ENCODE data around the gene RRAGC. TPM values are rescaled to one million over a fixed set of nuclear protein-coding genes. Genes with fewer than 3 reads are reported as not detected.
A peak's percentile ranks its signal among the peaks of the same experiment; 100 is the strongest.

Gene RRAGC
- polyA plus RNA-seq, 3 donors: 6.6 to 10.4 (median 8.0) TPM

- H3K4me1 ChIP-seq (ENCODE audit: control insufficient read depth in 1 of 2, insufficient read depth in 2 of 2, low read length in 2 of 2): peaks cover 15 to 18% of the 10 kb centered on the region in 2 donors
- intact Hi-C loops (cut with micrococcal nuclease): no loop called here
- H2AFZ ChIP-seq (ENCODE audit: insufficient read depth, low read depth, low read length, poor library complexity, severe bottlenecking): peak overlapping the region; percentile 77
- no peak overlapping the region for H3K27ac ChIP-seq (ENCODE audit: low read depth in 1 of 2, low read length in 2 of 2)
- H3K9me3 ChIP-seq (replicated peaks in 1 of 2; ENCODE audit: control insufficient read depth in 1 of 2, insufficient read depth in 1 of 2, low read length in 2 of 2): peaks cover 14 to 23% of the 10 kb centered on the region in 2 donors
- H3K4me3 Mint-ChIP-seq: peak overlapping the region; percentile 63 to 80
- no peaks in the 10 kb centered on the region for H4K20me1 ChIP-seq (ENCODE audit: insufficient read depth, low read length)
- H3K27ac Mint-ChIP-seq: no peak overlapping the region
- H3K27me3 ChIP-seq (ENCODE audit: control insufficient read depth in 2 of 2, insufficient read depth in 2 of 2, low read length in 2 of 2): peaks cover 37 to 56% of the 10 kb centered on the region in 2 donors
- DNase-seq: peak in 2 of 3 donors; percentile 5 to 16
- H3K36me3 Mint-ChIP-seq: peaks cover 0 to 10% of the 10 kb centered on the region in 2 donors
- peak overlapping the region; percentile 24 for H3K9ac ChIP-seq (ENCODE audit: insufficient read depth, low read length, poor library complexity, severe bottlenecking)
- H3K27me3 Mint-ChIP-seq (ENCODE audit: low read depth in 3 of 3): peaks cover 47 to 57% (median 51%) of the 10 kb centered on the region in 3 donors
- no peaks in the 10 kb centered on the region for H3K36me3 ChIP-seq (replicated peaks in 1 of 2; ENCODE audit: control insufficient read depth in 1 of 2, insufficient read depth in 2 of 2, low read length in 2 of 2)
- H3K4me3 ChIP-seq (replicated peaks in 1 of 3; ENCODE audit: low read depth in 2 of 3, low read length in 3 of 3): peak overlapping the region; percentile 0 to 67 (median 11)
- peaks cover 29% of the 10 kb centered on the region for H3K4me1 Mint-ChIP-seq
- no peaks in the 10 kb centered on the region for H3K79me2 ChIP-seq (ENCODE audit: insufficient read depth, low read length)
- peak; percentile 95 for TF ChIP-seq CTCF (IDR thresholded peaks at IDR 0.05)
- WGBS (ENCODE audit: insufficient coverage): under 1% methylated on average over 60 of the region's 70 CpGs
- peaks cover 3 to 16% (median 13%) of the 10 kb centered on the region in 7 donors for H3K9me3 Mint-ChIP-seq
- peak overlapping the region; percentile 79 for H3K4me2 ChIP-seq (replicated peaks; ENCODE audit: extremely low read depth, low read length, poor library complexity, severe bottlenecking)
Measured at GRCh38 chr1:38818175-38818976, 41.2 kb downstream of the RRAGC start.

GRCh38 chr1:38817267-38818174 lies 42.1 kb downstream of the RRAGC start:
- peaks cover 14 to 23% of the 10 kb centered on the region in 2 donors for H3K9me3 ChIP-seq (replicated peaks in 1 of 2; ENCODE audit: control insufficient read depth in 1 of 2, insufficient read depth in 1 of 2, low read length in 2 of 2)
- H3K4me2 ChIP-seq (replicated peaks; ENCODE audit: extremely low read depth, low read length, poor library complexity, severe bottlenecking): peak overlapping the region; percentile 79
- Mint-ChIP-seq H3K9me3 (peaks cover 3 to 16% (median 13%) of the 10 kb centered on the region in 7 donors), H3K4me3 (peak overlapping the region; percentile 45 to 76), H3K4me1 (peaks cover 24% of the 10 kb centered on the region), H3K27me3 (ENCODE audit: low read depth in 3 of 3) (peaks cover 47 to 57% (median 55%) of the 10 kb centered on the region in 3 donors), H3K36me3 (peaks cover 0 to 10% of the 10 kb centered on the region in 2 donors), H3K27ac (no peak overlapping the region)
- H3K9ac ChIP-seq (ENCODE audit: insufficient read depth, low read length, poor library complexity, severe bottlenecking): peak overlapping the region; percentile 24
- peak overlapping the region; percentile 77 for H2AFZ ChIP-seq (ENCODE audit: insufficient read depth, low read depth, low read length, poor library complexity, severe bottlenecking)
- H3K79me2 ChIP-seq (ENCODE audit: insufficient read depth, low read length): no peaks in the 10 kb centered on the region
- no peak overlapping the region for H3K27ac ChIP-seq (ENCODE audit: low read depth in 1 of 2, low read length in 2 of 2)
- intact Hi-C loops (cut with micrococcal nuclease): no loop called here
- TF ChIP-seq CTCF (IDR thresholded peaks at IDR 0.05): no peak
- H3K36me3 ChIP-seq (replicated peaks in 1 of 2; ENCODE audit: control insufficient read depth in 1 of 2, insufficient read depth in 2 of 2, low read length in 2 of 2): no peaks in the 10 kb centered on the region
- no peaks in the 10 kb centered on the region for H4K20me1 ChIP-seq (ENCODE audit: insufficient read depth, low read length)
- peak overlapping the region in 1 of 3 experiments; percentile 67 for H3K4me3 ChIP-seq (replicated peaks in 1 of 3; ENCODE audit: low read depth in 2 of 3, low read length in 3 of 3)
- peaks cover 15 to 18% of the 10 kb centered on the region in 2 donors for H3K4me1 ChIP-seq (ENCODE audit: control insufficient read depth in 1 of 2, insufficient read depth in 2 of 2, low read length in 2 of 2)
- 35% methylated on average over 42 of the region's 45 CpGs for WGBS (ENCODE audit: insufficient coverage)
- no peak for DNase-seq
- peaks cover 37 to 57% of the 10 kb centered on the region in 2 donors for H3K27me3 ChIP-seq (ENCODE audit: control insufficient read depth in 2 of 2, insufficient read depth in 2 of 2, low read length in 2 of 2)
